OCI-LY1 (cell line): ENCODE results near the gene TRIM2.

Experiments
- CTCF ChIP-seq: fragments of 200-600 bp; sonication (generic), shearing (Covaris generic); IDR thresholded peaks from 2 replicates; pipeline ENCODE4 v1.5.1; 2017; ENCODE audit warnings: mild to moderate bottlenecking, antibody characterized with exemption, low read length, moderate library complexity, mixed read lengths
- EZH2 ChIP-seq: fragments of 200-600 bp; sonication (generic), shearing (Covaris generic); IDR thresholded peaks from 2 replicates; pipeline ENCODE4 v1.8.0; 2017; ENCODE audit warnings: borderline replicate concordance, mixed run types, mild to moderate bottlenecking, antibody characterized with exemption, low read length, moderate library complexity, mixed read lengths

- no peak for TF ChIP-seq CTCF
- TF ChIP-seq EZH2 = no peak
These were observed 42.9 kb downstream of the TRIM2 start for GRCh38 chr4:153247116-153247490.
